WERI-Rb-1 (cell line): Measurements from ENCODE around the gene C11orf97.

Source experiments
- DNase-seq: peaks from one replicate; pipeline ENCODE4 v3.0.0-alpha.2; 2020
- H3K27ac ChIP-seq: fragments of 250-450 bp; sonication (Bioruptor Pico); 2 replicates; pipeline ENCODE4 v1.5.1; 2020; ENCODE audit warnings: mild to moderate bottlenecking, moderate library complexity
- H3K27me3 ChIP-seq: fragments of 250-450 bp; sonication (Bioruptor Pico); 2 replicates; pipeline ENCODE4 v1.5.1; 2021; ENCODE audit warnings: mild to moderate bottlenecking, low read depth, moderate library complexity; ENCODE audit not compliant: insufficient read depth, severe bottlenecking
- H3K36me3 ChIP-seq: fragments of 250-450 bp; sonication (Bioruptor Pico); 2 replicates; pipeline ENCODE4 v1.5.1; 2020; ENCODE audit warnings: mild to moderate bottlenecking, moderate library complexity
- H3K4me3 ChIP-seq: 2 replicates; pipeline ENCODE4 v1.5.1; 2011; ENCODE audit warnings: low read depth, mild to moderate bottlenecking, control low read depth, low read length
- H3K9me3 ChIP-seq: fragments of 250-450 bp; sonication (Bioruptor Pico); 2 replicates; pipeline ENCODE4 v1.5.1; 2021; ENCODE audit warnings: mild to moderate bottlenecking, moderate library complexity; ENCODE audit not compliant: severe bottlenecking
- TF ChIP-seq, protein P1 (sequence below): IDR thresholded peaks from 2 replicates; pipeline ENCODE4 v1.5.1; 2011; ENCODE audit warnings: low read depth, mild to moderate bottlenecking, control low read depth, inconsistent platforms, low read length

C11orf97 gene

DNA sequence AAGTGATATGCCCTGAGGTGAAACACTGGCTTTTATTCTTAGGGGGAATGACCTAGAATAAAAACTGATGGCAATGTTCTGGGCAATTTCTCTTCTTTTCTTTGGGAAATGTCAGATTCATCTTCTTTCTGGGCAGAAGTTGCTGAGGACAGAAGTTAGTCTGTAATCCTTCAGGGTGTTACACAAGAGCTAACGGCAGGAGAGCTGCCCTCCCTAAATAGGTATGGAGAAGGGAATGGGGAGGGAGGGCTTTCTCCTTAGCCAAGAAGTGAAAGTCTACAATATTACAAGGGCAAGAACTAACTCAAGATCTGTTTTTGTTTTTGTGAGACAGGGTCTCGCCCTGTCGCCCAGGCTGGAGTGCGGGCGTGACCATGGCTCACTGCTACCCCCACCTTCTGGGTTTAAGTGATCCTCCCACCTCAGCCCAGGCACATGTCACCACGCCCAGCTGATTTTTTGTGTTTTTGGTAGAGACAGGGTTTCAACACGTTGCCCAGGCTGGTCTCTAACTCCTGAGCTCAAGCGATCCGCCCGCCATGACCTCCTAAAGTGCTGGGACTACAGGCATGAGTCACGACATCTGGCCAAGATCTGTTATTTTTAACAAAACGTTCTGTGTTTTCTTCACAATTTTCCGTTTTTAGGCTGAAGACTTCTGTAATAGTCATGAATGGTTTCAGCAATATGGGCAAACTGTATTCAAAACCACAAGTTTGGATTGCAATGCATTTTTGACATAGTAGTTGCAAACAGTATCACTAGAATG is 62.1 kb downstream of the C11orf97 start:
- TF ChIP-seq, protein P1, sequence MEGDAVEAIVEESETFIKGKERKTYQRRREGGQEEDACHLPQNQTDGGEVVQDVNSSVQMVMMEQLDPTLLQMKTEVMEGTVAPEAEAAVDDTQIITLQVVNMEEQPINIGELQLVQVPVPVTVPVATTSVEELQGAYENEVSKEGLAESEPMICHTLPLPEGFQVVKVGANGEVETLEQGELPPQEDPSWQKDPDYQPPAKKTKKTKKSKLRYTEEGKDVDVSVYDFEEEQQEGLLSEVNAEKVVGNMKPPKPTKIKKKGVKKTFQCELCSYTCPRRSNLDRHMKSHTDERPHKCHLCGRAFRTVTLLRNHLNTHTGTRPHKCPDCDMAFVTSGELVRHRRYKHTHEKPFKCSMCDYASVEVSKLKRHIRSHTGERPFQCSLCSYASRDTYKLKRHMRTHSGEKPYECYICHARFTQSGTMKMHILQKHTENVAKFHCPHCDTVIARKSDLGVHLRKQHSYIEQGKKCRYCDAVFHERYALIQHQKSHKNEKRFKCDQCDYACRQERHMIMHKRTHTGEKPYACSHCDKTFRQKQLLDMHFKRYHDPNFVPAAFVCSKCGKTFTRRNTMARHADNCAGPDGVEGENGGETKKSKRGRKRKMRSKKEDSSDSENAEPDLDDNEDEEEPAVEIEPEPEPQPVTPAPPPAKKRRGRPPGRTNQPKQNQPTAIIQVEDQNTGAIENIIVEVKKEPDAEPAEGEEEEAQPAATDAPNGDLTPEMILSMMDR: no peak
- Histone ChIP-seq H3K36me3 (no peaks in the 10 kb centered on the region), H3K4me3 (no peak overlapping the region), H3K27ac (no peak overlapping the region), H3K27me3 (no peaks in the 10 kb centered on the region), H3K9me3 (no peaks in the 10 kb centered on the region)
- no peak for DNase-seq

- H3K4me3 ChIP-seq: no peak overlapping the region
- TF ChIP-seq, protein P1: no peak
- H3K27me3 ChIP-seq: no peaks in the 10 kb centered on the region
- no peaks in the 10 kb centered on the region for H3K9me3 ChIP-seq
- H3K27ac ChIP-seq: no peak overlapping the region
- DNase-seq: no peak
- H3K36me3 ChIP-seq: no peaks in the 10 kb centered on the region
Observed at GRCh38 chr11:94576306-94576705, 64.0 kb downstream of the C11orf97 start.

- TF ChIP-seq, protein P1: no peak
- Histone ChIP-seq H3K27ac (no peak overlapping the region), H3K36me3 (no peaks in the 10 kb centered on the region), H3K4me3 (no peak overlapping the region), H3K27me3 (no peaks in the 10 kb centered on the region), H3K9me3 (no peaks in the 10 kb centered on the region)
- no peak for DNase-seq
Observed at GRCh38 chr11:94577841-94578240, 65.6 kb downstream of the C11orf97 start.
